Measurements from ENCODE around the gene MGA.

MGA gene

DNA sequence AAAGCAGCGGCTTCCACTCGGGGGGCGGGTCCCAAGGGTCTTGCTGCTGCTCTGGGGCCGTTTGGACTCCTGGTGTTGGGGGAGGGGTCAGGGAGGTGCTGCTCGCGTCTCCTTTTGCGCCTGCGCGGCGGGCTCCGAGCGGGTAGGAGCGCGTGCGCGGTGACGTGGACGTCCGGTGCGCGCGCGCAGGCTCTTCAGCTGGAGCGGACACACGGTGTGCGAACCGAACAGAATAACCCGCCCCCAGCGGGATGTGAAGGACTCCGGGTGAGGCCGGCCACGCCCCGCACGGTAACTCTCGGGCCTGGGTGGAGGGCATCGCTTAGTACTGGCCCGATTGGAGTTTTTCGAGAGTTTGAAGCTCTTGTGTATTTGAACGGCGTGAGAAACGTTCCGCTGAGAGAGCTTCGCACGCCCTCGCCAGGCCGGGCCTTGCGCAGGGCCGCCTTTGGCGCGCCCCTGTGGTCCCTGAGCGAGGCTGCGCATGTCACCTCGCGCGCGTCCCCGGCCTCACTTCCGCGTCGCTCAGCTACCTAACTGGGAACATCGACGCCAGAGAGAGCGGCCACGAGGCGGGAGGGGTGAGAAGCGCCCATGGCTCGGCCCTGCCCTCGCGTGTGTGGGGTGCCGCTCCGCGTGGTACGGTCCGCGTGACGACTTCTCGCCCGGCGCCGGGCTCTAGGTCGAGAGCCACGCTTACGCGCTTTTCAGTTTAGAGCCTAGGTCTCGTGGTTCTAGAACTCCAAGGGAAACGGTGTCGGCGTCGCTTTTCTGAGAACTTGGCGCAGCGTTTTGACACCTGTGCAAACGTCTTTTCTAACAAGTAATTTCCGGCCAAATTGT lies at the start of gene MGA:
Gene MGA (plus strand): TSS at position 171 of the 843 bp plus-strand sequence.
- DNase-seq, result peak; percentile 95

- DNase-seq, result no peak
These were observed 39.5 kb upstream of the MGA start for GRCh38 chr15:41620536-41621199.

- peak; percentile 83 for DNase-seq
These were observed 38.7 kb upstream of the MGA start for GRCh38 chr15:41621200-41622193.

DNA sequence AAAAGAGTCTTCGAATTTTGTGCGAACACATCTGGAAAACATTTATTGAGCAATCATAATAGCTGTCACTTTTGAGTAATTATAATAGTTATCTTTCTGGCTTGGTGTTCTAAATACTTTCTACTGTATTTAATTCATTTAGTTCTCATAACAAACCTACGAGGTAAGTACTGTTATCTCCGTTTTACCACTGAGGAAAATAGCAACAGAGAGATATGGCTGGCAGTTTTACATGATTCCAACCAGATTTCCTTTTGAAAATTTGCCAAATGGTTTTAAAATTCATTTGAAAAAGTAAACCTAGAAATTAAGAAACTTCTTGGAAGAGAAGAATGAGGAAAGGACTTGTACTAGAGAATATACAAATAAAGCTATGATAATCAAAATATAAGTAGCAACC lies 37.3 kb upstream of the MGA start:
- DNase-seq, result no peak

GRCh38 chr15:41627203-41627602 lies 33.0 kb upstream of the MGA start:
- no peak for DNase-seq

DNA sequence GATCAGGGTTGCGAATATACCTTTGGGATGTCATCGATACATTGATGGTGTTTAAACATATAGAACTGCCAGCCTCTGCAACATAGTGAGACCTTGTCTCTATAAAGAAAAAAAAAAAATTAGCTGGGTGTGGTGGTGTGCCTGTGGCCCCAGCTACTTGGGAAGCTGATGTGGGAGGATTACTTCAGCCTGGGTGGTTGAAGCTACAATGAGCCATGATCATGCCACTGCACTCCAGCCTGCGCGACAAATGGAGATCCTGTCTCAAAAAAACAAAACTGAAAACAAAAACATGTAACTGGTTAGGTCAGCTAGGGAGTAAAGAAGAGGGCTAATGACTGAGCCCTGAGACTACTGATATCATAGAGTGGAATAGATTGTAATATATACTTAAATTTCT lies 30.7 kb upstream of the MGA start:
- DNase-seq, result no peak

- no peak for DNase-seq
These were observed 30.3 kb upstream of the MGA start for GRCh38 chr15:41629883-41630282.

DNA sequence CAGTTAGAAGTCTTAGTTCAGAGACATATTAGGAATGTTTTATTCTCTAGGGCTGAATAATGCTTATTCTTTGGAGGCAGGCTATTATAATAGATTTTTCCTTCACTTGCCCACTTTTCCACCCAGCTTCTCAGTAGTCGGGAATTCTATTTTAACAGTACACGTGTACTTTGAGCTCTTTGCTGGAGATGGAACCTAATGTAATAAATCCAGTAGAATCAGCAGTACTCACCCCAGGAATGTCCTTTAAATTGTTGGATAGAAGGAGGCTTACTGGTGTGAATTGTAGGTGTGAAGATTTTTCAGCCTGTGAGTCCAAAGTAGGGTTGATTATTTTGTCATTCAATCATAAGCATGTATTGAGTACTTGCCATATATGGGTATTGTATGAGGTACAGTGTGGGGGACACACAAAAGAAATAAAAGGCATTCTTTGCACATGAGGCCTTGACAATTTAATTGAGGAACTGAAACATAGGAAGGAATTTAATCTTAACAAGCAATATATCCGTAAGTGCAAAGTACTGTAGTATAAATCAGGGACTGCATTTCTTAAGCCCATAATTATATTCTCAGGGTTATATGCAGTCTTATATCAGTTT lies 29.5 kb upstream of the MGA start:
- DNase-seq, result no peak

- no peak for DNase-seq
These were observed 28.2 kb upstream of the MGA start for GRCh38 chr15:41631880-41632470.

GRCh38 chr15:41633609-41634008 lies 26.6 kb upstream of the MGA start:
- no peak for DNase-seq

- DNase-seq, result no peak
These were observed 26.1 kb upstream of the MGA start for GRCh38 chr15:41634072-41634626.

- no peak for DNase-seq
These were observed 23.1 kb upstream of the MGA start for GRCh38 chr15:41637086-41637485.

DNA sequence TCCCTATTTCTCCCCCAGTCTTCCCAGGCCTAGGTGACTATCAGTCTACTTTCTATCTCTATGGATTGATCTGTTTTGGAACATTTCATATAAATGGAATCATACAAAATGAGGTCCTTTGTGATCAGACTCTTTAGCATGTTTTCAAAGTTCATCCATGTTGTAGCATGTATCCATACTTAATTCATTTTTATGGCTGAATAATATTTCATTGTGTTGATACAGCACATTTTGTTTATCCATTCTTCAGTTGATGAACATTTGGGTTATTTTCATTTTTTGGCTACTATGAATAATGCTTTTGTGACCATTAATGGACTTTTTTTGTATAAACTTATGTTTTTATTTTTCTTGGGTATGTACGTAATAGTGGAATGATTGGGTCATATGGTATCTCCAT lies 19.2 kb upstream of the MGA start:
- no peak for DNase-seq

DNA sequence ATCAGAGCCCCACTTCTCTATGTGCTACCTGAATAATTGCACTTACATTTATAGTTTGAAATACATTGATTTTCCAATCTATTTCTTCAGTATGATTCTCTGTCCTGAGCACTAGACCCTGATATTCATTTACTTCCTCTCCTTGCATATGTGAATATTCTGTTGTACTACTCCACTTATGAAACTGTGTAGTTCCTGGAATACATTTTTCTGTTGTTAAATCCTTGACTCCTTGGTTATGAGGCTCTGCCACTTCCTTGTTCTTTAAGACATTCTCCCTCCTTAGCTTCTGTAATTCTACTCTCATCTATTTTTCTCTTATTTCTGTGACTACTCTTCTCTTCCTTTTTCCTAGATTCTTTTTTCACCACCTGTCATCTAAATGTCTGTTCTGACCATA lies 12.9 kb upstream of the MGA start:
- no peak for DNase-seq

DNA sequence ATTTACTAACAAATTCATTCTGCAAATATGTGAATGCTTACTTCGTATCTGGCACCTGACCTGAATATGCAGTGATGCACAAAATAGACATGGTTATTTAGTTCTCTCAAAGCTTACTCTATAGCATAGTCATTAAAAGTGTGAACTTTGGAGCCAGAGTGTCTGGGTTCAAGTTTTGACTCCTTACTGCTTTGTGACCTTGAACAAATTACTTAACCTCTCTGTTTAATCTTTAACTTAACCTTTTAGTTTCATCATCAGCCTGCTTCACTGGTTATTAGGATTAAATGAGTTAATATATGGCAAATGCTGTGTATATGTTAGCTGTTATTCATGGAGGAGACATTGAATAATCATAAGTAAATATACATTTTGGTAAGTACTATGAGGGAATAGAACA lies 12.1 kb upstream of the MGA start:
- DNase-seq, result no peak

DNA sequence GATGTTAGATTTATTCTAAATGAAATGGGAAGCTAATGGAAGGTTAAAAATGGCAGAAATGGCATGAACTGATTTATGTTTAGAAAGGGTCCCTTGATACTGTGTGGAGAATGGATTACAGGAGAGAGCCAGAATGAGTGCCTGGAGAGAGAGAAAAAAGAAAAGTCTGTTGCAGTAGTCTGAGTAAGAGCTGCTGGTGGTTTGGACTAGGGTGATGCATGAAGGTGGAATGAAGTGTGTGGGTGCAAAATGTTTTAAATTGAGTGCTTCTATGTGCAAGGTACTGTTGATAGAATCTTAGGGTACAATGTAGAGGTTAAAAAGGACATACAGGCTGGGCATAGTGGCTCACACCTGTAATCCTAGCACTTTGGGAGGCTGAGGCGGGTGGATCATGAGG lies 11.4 kb upstream of the MGA start:
- DNase-seq, result peak; percentile 72

DNA sequence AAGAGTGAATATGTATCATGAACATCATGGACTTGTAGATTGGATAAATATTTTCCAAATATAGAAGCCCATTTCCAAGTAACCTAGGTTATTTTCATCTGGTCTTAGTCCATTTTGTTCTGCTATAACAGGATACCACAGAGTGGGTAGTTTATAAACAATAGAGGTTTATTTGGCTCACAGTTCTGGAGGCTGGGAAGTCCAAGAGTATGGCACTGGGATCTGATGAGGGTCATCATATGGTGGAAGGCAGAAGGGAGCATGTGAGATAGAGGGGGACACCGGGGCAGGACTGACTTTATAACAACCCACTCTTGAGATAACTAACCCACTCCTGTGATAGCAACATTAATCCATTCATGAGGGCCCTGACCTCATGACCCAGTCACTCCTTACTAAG lies 9.4 kb upstream of the MGA start:
- DNase-seq, result no peak

DNA sequence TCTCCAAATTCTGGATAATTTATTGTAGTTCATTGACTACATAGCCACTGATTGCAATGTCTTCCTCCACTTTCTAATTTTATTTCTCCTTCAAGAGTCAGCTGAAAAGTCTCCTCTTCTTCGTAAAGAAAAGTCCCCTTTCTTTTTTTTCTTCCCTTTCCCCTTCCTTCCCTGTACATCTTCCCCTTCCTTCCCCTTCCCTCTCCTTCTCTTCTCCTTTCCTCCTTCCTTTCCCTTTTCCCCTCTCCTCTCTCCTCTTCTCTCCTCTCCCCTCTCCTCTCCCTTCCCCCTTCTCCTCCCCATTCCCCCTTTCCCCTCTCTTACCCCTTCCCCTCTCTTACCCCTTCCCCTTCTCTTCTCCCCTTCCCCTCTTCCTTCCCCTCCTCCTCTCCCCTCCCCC lies 8.8 kb upstream of the MGA start:
- no peak for DNase-seq

DNA sequence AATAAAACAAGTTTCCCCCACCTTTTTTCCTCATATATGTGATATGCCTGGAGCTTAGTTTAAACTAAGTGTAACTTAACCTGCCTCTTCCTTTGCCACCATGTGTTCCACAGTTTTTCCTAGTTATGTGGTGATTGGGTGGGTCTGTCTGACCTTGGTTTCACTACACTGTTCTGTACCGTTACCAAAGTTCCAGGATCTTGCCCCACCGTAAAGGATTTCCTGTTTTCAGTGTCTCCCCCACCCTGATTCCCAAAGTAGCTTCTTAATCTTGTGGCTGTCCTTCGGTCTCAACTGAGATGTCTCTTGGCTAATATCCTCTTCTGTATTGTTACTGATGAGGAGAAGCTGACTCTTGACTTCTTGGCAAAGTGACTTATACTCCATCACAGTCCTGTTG lies 6.4 kb upstream of the MGA start:
- DNase-seq, result no peak

- DNase-seq, result peak; percentile 58
These were observed 4.5 kb upstream of the MGA start for GRCh38 chr15:41655716-41656115.

- no peak for DNase-seq
These were observed 4.0 kb upstream of the MGA start for GRCh38 chr15:41656188-41656587.

DNA sequence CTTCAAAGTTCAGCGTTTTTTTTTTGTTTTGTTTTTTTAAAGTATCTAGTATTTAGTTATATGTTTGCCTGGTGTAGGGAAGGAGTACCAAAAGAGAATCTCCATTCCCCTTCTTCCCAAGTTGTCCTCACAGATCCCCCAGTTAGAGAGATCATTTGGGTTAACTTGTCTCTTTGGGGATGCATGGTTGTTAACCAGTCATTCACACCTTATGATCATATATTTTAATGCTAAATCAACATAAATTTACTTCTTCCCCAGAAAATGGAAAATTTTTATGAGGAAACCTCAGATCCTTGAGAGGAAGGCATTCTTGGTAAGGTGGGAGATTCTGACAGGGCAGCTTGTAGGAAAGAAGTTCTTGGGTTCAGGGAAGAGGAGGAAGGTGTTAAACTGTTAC lies 1.5 kb upstream of the MGA start:
- no peak for DNase-seq
